Measurements from ENCODE around the gene BCORL1. TPM values are rescaled to one million over a fixed set of nuclear protein-coding genes. Genes with fewer than 3 reads are reported as not detected.

The BCORL1 gene
- total RNA-seq, 2 experiments from 2014 or later: 8.3 to 8.5 TPM

- no peak overlapping the region for H3K4me3 Mint-ChIP-seq
- no peaks in the 10 kb centered on the region for H3K9me3 Mint-ChIP-seq (ENCODE audit: low read depth)
- H3K36me3 Mint-ChIP-seq (ENCODE audit: low read depth): peaks cover 3% of the 10 kb centered on the region
- no peaks in the 10 kb centered on the region for H3K4me1 Mint-ChIP-seq
- no peaks in the 10 kb centered on the region for H3K27me3 Mint-ChIP-seq
- DNase-seq: no peak
- H3K27ac Mint-ChIP-seq: no peak overlapping the region
- CTCF ChIA-PET: interaction anchor here (2.5 kb wide), 1 partner anchor 13 kb away, joined by 12 read pairs; no protein-coding TSS in a partner anchor
- intact Hi-C loops (cut with DNase I, micrococcal nuclease): no loop called here
- no peak for ATAC-seq
- POLR2A ChIA-PET: no interaction called here
These were observed 32.7 kb downstream of the BCORL1 start for GRCh38 chrX:130015181-130015580.

- Mint-ChIP-seq H3K4me3 (no peak overlapping the region), H3K4me1 (no peaks in the 10 kb centered on the region), H3K27me3 (no peaks in the 10 kb centered on the region), H3K27ac (no peak overlapping the region), H3K36me3 (ENCODE audit: low read depth) (peaks cover 3% of the 10 kb centered on the region), H3K9me3 (ENCODE audit: low read depth) (no peaks in the 10 kb centered on the region)
- ChIA-PET CTCF (interaction anchor here (0.6 to 2.7 kb wide), 3 partner anchors 8 to 408 kb away, joined by 3 to 21 read pairs (median 3); no protein-coding TSS in a partner anchor), POLR2A (no interaction called here)
- intact Hi-C loops (cut with DNase I, micrococcal nuclease): no loop called here
- ATAC-seq: no peak
- DNase-seq: no peak
These were observed 35.7 kb downstream of the BCORL1 start for GRCh38 chrX:130018143-130018542.

DNA sequence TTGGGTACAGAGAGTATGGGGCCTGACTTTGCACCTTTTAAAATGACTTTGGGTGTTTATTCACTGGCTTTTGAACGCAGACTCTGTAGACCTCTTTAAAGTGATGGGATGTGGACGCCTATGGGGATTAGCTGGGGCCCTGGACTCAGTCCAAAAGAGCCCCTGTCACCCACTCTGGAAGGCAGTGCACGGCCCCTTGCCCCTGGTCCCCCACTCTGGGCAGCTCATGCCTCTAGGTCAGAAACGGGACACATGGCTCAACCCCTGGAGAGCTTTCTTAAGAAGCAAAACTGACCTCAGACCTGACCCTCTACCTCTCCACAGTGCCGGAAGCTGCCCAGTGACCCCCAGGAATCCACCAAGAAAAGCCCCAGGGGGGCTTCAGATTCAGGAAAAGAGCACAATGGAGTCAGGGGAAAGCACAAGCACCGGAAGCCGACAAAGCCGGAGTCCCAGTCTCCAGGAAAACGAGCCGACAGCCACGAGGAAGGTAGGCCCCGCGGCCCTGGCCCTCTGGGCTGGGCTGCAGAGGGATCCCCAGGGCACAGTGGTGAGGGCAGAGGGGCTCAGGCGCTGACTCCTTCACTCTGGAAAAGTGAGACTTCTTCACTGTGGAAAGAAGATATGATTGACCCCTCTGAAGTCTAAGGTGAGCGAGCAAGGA is 38.4 kb downstream of the BCORL1 start:
- ChIA-PET CTCF (no interaction called here), POLR2A (no interaction called here)
- ATAC-seq: no peak
- DNase-seq: no peak
- Mint-ChIP-seq H3K27me3 (no peaks in the 10 kb centered on the region), H3K36me3 (ENCODE audit: low read depth) (peaks cover 4% of the 10 kb centered on the region), H3K27ac (no peak overlapping the region), H3K9me3 (ENCODE audit: low read depth) (no peaks in the 10 kb centered on the region), H3K4me1 (peaks cover 8% of the 10 kb centered on the region), H3K4me3 (no peak overlapping the region)
- intact Hi-C loops (cut with DNase I, micrococcal nuclease): no loop called here

DNA sequence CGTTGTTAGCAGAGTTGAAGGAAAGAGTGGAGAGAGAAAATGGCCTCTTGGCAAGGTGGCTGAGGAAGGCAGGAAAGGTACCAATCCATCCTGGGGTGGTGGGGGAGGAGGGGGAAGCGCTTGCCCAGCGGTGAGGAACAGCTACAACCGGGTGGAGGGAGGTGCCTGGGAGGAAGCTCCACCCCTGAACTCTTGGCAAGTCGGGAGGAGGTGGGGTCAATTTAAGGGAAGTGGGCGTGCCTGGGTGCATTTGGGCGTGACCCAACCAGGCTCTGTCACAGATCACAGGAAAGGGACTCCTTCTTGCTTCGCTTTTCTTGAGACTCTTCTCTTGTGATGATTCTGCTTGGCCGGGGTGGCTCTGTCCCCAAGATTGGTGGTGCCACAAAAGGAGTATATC is 41.7 kb downstream of the BCORL1 start:
- H3K4me1 Mint-ChIP-seq: peaks cover 8% of the 10 kb centered on the region
- CTCF ChIA-PET: interaction anchor here (0.7 to 2.0 kb wide), 3 partner anchors 74 to 142 kb away, joined by 3 to 8 read pairs (median 4); no protein-coding TSS in a partner anchor
- H3K27me3 Mint-ChIP-seq: no peaks in the 10 kb centered on the region

DNA sequence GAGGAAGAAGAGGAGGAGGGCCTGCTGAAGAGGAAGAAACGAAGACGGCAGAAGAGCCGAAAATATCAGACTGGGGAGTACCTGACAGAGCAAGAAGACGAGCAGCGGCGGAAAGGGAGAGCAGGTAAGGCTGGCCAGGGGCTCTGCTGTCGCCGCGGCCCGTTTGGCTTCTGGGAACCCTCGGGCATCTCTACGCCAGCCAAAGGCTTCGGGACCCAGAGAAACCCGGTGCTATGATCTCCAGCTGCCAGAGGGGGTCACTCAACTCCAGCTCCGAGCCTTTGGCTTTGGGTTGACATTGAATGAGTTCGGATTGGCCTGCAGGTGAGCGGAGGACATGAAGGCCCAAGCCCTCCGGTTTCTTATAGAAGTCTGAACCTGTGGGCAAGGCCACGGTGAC is 42.8 kb downstream of the BCORL1 start:
- intact Hi-C loops (cut with DNase I, micrococcal nuclease): no loop called here
- H3K4me1 Mint-ChIP-seq: peaks cover 8% of the 10 kb centered on the region
- DNase-seq (no peak), ATAC-seq (no peak)
- CTCF ChIA-PET: interaction anchor here (1.5 to 5.9 kb wide), 2 partner anchors 8 to 100 kb away, joined by 3 to 76 read pairs; no protein-coding TSS in a partner anchor
- no peak overlapping the region for H3K4me3 Mint-ChIP-seq
- no peak overlapping the region for H3K27ac Mint-ChIP-seq
- H3K27me3 Mint-ChIP-seq: no peaks in the 10 kb centered on the region
- H3K9me3 Mint-ChIP-seq (ENCODE audit: low read depth): no peaks in the 10 kb centered on the region
- H3K36me3 Mint-ChIP-seq (ENCODE audit: low read depth): peaks cover 13% of the 10 kb centered on the region
- POLR2A ChIA-PET: no interaction called here

More for the DNA sequence above, 41.7 kb downstream of the BCORL1 start:
- Mint-ChIP-seq H3K9me3 (ENCODE audit: low read depth) (no peaks in the 10 kb centered on the region), H3K27ac (peak overlapping the region; percentile 61), H3K4me3 (no peak overlapping the region), H3K36me3 (ENCODE audit: low read depth) (peaks cover 14% of the 10 kb centered on the region)
- ATAC-seq (peak; percentile 100), DNase-seq (peak; percentile 83)
- POLR2A ChIA-PET: interaction anchor here (0.8 kb wide), 1 partner anchor 90 kb away, joined by 3 read pairs; no protein-coding TSS in a partner anchor
- intact Hi-C loops (cut with DNase I, micrococcal nuclease): loop anchor here in 1 of 2 experiments (1.0 kb wide), 2 partner anchors 40 to 92 kb away; no protein-coding TSS in a partner anchor

GRCh38 chrX:130027569-130027968 is 45.1 kb downstream of the BCORL1 start:
- H3K27ac Mint-ChIP-seq: no peak overlapping the region
- no peaks in the 10 kb centered on the region for H3K27me3 Mint-ChIP-seq
- intact Hi-C loops (cut with DNase I, micrococcal nuclease): no loop called here
- H3K4me3 Mint-ChIP-seq: no peak overlapping the region
- ATAC-seq (no peak), DNase-seq (no peak)
- POLR2A ChIA-PET: no interaction called here
- CTCF ChIA-PET: interaction anchor here (0.6 to 5.9 kb wide), 11 partner anchors 9 to 424 kb away, joined by 3 to 76 read pairs (median 6); partner anchors contain the start of gene UTP14A
- H3K9me3 Mint-ChIP-seq (ENCODE audit: low read depth): no peaks in the 10 kb centered on the region
- peaks cover 8% of the 10 kb centered on the region for H3K4me1 Mint-ChIP-seq
- H3K36me3 Mint-ChIP-seq (ENCODE audit: low read depth): peaks cover 15% of the 10 kb centered on the region

DNA sequence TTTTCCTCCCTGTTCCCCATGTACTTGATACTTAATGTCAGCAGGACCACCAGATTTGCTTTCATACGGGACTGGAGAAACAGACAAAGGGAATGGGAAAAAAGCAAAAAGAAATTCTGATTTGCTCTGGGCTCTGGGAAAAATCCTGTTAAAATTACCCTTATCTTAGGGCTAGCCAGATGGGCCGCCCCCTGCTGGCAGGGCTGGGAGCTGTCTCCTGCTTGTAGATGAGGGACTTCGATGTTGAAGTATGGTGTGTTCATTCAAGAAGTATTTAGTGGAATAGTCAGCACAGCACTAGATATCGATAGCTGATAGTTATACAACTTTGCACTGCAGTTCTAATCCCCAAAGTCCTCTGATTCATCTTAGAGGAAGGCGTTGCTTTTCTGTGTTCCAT is 45.8 kb downstream of the BCORL1 start:
- Mint-ChIP-seq H3K4me3 (no peak overlapping the region), H3K27me3 (no peaks in the 10 kb centered on the region), H3K4me1 (peaks cover 8% of the 10 kb centered on the region), H3K9me3 (ENCODE audit: low read depth) (no peaks in the 10 kb centered on the region), H3K27ac (no peak overlapping the region), H3K36me3 (ENCODE audit: low read depth) (peaks cover 15% of the 10 kb centered on the region)
- peak; percentile 36 for ATAC-seq
- CTCF ChIA-PET: interaction anchor here (0.6 to 5.9 kb wide), 20 partner anchors 9 to 424 kb away, joined by 3 to 76 read pairs (median 4); partner anchors contain the start of gene UTP14A
- intact Hi-C loops (cut with DNase I, micrococcal nuclease): loop anchor here (1.0 to 2.0 kb wide), 2 partner anchors 103 to 421 kb away; no protein-coding TSS in a partner anchor
- POLR2A ChIA-PET: interaction anchor here (0.6 kb wide), 1 partner anchor 138 kb away, joined by 3 read pairs; no protein-coding TSS in a partner anchor
- DNase-seq: peak; percentile 66

- DNase-seq: no peak
- H3K27ac Mint-ChIP-seq: no peak overlapping the region
- no peaks in the 10 kb centered on the region for H3K4me1 Mint-ChIP-seq
- intact Hi-C loops (cut with DNase I, micrococcal nuclease): no loop called here
- no peaks in the 10 kb centered on the region for H3K27me3 Mint-ChIP-seq
- ChIA-PET CTCF (interaction anchor here (0.6 kb wide), 1 partner anchor 159 kb away, joined by 3 read pairs; no protein-coding TSS in a partner anchor), POLR2A (no interaction called here)
- H3K36me3 Mint-ChIP-seq (ENCODE audit: low read depth): peaks cover 14% of the 10 kb centered on the region
- no peak overlapping the region for H3K4me3 Mint-ChIP-seq
- no peaks in the 10 kb centered on the region for H3K9me3 Mint-ChIP-seq (ENCODE audit: low read depth)
- no peak for ATAC-seq
These were observed 48.4 kb downstream of the BCORL1 start for GRCh38 chrX:130030826-130031225.

GRCh38 chrX:130032552-130032951 is 50.1 kb downstream of the BCORL1 start:
- intact Hi-C loops (cut with DNase I, micrococcal nuclease): no loop called here
- Mint-ChIP-seq H3K27me3 (no peaks in the 10 kb centered on the region), H3K36me3 (ENCODE audit: low read depth) (peaks cover 7% of the 10 kb centered on the region), H3K27ac (no peak overlapping the region), H3K4me1 (no peaks in the 10 kb centered on the region), H3K4me3 (no peak overlapping the region), H3K9me3 (ENCODE audit: low read depth) (no peaks in the 10 kb centered on the region)
- DNase-seq: no peak
- ATAC-seq: no peak
- CTCF ChIA-PET: no interaction called here
- POLR2A ChIA-PET: no interaction called here

GRCh38 chrX:130034178-130034577 is 51.7 kb downstream of the BCORL1 start:
- H3K36me3 Mint-ChIP-seq (ENCODE audit: low read depth): peaks cover 4% of the 10 kb centered on the region
- ChIA-PET CTCF (interaction anchor here (1.1 to 1.6 kb wide), 2 partner anchors 27 to 128 kb away, joined by 4 to 7 read pairs; partner anchors contain the start of gene UTP14A), POLR2A (no interaction called here)
- intact Hi-C loops (cut with DNase I, micrococcal nuclease): no loop called here
- H3K27ac Mint-ChIP-seq: no peak overlapping the region
- no peak for ATAC-seq
- no peaks in the 10 kb centered on the region for H3K9me3 Mint-ChIP-seq (ENCODE audit: low read depth)
- no peak overlapping the region for H3K4me3 Mint-ChIP-seq
- no peak for DNase-seq
- H3K4me1 Mint-ChIP-seq: no peaks in the 10 kb centered on the region
- no peaks in the 10 kb centered on the region for H3K27me3 Mint-ChIP-seq

GRCh38 chrX:130039847-130040246 is 57.4 kb downstream of the BCORL1 start:
- no peak overlapping the region for H3K27ac Mint-ChIP-seq
- H3K4me1 Mint-ChIP-seq: no peaks in the 10 kb centered on the region
- POLR2A ChIA-PET: no interaction called here
- ATAC-seq: no peak
- no peaks in the 10 kb centered on the region for H3K27me3 Mint-ChIP-seq
- no peaks in the 10 kb centered on the region for H3K9me3 Mint-ChIP-seq (ENCODE audit: low read depth)
- intact Hi-C loops (cut with DNase I, micrococcal nuclease): no loop called here
- CTCF ChIA-PET: interaction anchor here (0.7 to 2.2 kb wide), 2 partner anchors 12 to 19 kb away, joined by 3 to 7 read pairs; no protein-coding TSS in a partner anchor
- no peaks in the 10 kb centered on the region for H3K36me3 Mint-ChIP-seq (ENCODE audit: low read depth)
- no peak overlapping the region for H3K4me3 Mint-ChIP-seq
- DNase-seq: no peak

DNA sequence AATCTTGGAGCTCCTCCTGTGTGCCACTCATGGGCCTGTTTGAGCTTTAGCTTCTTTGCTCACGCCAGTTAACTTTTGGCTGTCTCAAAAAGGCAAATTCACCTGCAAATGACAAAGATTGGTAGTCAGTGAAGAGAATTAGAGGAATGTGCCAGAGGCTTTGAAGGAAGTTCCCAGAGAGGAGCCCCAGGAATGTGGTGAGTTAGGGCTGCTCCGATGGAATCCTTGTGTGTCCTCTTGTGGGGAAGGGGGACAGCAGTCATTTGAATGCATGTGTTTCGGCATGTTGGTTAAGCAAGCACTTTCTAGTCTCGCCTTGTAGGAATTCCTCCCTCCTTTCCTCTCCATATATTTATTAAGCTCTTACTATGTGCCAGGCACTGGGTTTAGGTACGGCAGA is 65.0 kb downstream of the BCORL1 start:
- ATAC-seq: no peak
- no peaks in the 10 kb centered on the region for H3K4me1 Mint-ChIP-seq
- intact Hi-C loops (cut with DNase I, micrococcal nuclease): no loop called here
- H3K4me3 Mint-ChIP-seq: no peak overlapping the region
- no peaks in the 10 kb centered on the region for H3K9me3 Mint-ChIP-seq (ENCODE audit: low read depth)
- ChIA-PET POLR2A (no interaction called here), CTCF (interaction anchor here (0.7 kb wide), 1 partner anchor 290 kb away, joined by 3 read pairs; no protein-coding TSS in a partner anchor)
- no peaks in the 10 kb centered on the region for H3K27me3 Mint-ChIP-seq
- no peak overlapping the region for H3K27ac Mint-ChIP-seq
- H3K36me3 Mint-ChIP-seq (ENCODE audit: low read depth): peaks cover 13% of the 10 kb centered on the region
- no peak for DNase-seq

Measured in activated CD4-positive, alpha-beta T cell treated with anti-CD3 and anti-CD28 coated beads for 36 hours (primary cell).